Occipital lobe (tissue), 2 donors: ENCODE data around the gene NCKAP1. TPM values are rescaled to one million over a fixed set of nuclear protein-coding genes. Genes with fewer than 3 reads are reported as not detected.
"Not testable (repeated sequence)": the region's sequence is repeated elsewhere in the genome, so short reads cannot be mapped to it uniquely, and the experiment has no call there.

Source experiments
- DNase-seq: peaks from one replicate; lab custom pipeline; 2025; lab: John Stamatoyannopoulos, UW
- total RNA-seq: library from RNA; depleted of rRNA; stranded (reverse); fragments of >200 nt; gene quantifications from one replicate; pipeline ENCODE4 v1.2.3, GENCODE V29; 2014

Gene NCKAP1
- total RNA-seq, 1 donor from 2014 or later, result 244 TPM

- DNase-seq, result peak; percentile 56
Observed at GRCh38 chr2:183037553-183038340, 510 bp downstream of the NCKAP1 start.

- DNase-seq, result no peak
Observed at GRCh38 chr2:183037074-183037552, 1.1 kb downstream of the NCKAP1 start.

GRCh38 chr2:183035954-183036669 is 2.1 kb downstream of the NCKAP1 start:
- no peak for DNase-seq

GRCh38 chr2:183035298-183035953 is 2.8 kb downstream of the NCKAP1 start:
- no peak for DNase-seq

GRCh38 chr2:183034806-183035205 is 3.5 kb downstream of the NCKAP1 start:
- DNase-seq, result no peak

- no peak for DNase-seq
Observed at GRCh38 chr2:183033951-183034350, 4.3 kb downstream of the NCKAP1 start.

- no peak for DNase-seq
Observed at GRCh38 chr2:183031911-183032794, 6.1 kb downstream of the NCKAP1 start.

- DNase-seq, result no peak
Observed at GRCh38 chr2:183029219-183029618, 9.0 kb downstream of the NCKAP1 start.

- DNase-seq, result no peak
Observed at GRCh38 chr2:183028108-183028507, 10.1 kb downstream of the NCKAP1 start.

- no peak for DNase-seq
Observed at GRCh38 chr2:183027443-183027842, 10.8 kb downstream of the NCKAP1 start.

GRCh38 chr2:183026424-183026823 is 11.8 kb downstream of the NCKAP1 start:
- DNase-seq, result no peak

GRCh38 chr2:183025993-183026392 is 12.3 kb downstream of the NCKAP1 start:
- DNase-seq, result no peak

GRCh38 chr2:183024339-183025095 is 13.7 kb downstream of the NCKAP1 start:
- no peak for DNase-seq

GRCh38 chr2:183022711-183023110 is 15.5 kb downstream of the NCKAP1 start:
- no peak for DNase-seq

GRCh38 chr2:183021613-183022012 is 16.6 kb downstream of the NCKAP1 start:
- DNase-seq, result no peak

- no peak for DNase-seq
Observed at GRCh38 chr2:183019718-183020442, 18.4 kb downstream of the NCKAP1 start.

- not testable (repeated sequence) for DNase-seq
Observed at GRCh38 chr2:183017845-183018244, 20.4 kb downstream of the NCKAP1 start.

GRCh38 chr2:183014005-183014404 is 24.3 kb downstream of the NCKAP1 start:
- DNase-seq, result no peak

GRCh38 chr2:183011743-183012142 is 26.5 kb downstream of the NCKAP1 start:
- DNase-seq, result no peak

GRCh38 chr2:183010112-183010511 is 28.1 kb downstream of the NCKAP1 start:
- DNase-seq, result no peak
